Esophagus muscularis mucosa (tissue), 3 donors: ENCODE data around the gene CLCNKA.

Source experiments
- POLR2A ChIP-seq: fragments of 450-650 bp; IDR thresholded peaks from one replicate; pipeline ENCODE4 v1.6.1; 2017; ENCODE audit warnings: antibody characterized with exemption, moderate library complexity, mild to moderate bottlenecking, low read depth
- POLR2AphosphoS5 ChIP-seq, 2 donors: sonication (generic); formaldehyde crosslinking; IDR thresholded peaks; one replicate each; pipeline ENCODE4 v1.6.1; 2017; ENCODE audit warnings: antibody characterized with exemption in 2 of 2
- TF ChIP-seq, protein P1 (sequence below), 3 experiments: fragments of 200-600 bp in 2 of 3; fragments of 450-650 bp in 1 of 3; sonication (generic) in 2 of 3; IDR thresholded peaks; one replicate each; pipeline ENCODE4 v1.5.1; 2017 to 2019; ENCODE audit warnings: antibody characterized with exemption in 3 of 3, mild to moderate bottlenecking in 2 of 3, moderate library complexity in 1 of 3

DNA sequence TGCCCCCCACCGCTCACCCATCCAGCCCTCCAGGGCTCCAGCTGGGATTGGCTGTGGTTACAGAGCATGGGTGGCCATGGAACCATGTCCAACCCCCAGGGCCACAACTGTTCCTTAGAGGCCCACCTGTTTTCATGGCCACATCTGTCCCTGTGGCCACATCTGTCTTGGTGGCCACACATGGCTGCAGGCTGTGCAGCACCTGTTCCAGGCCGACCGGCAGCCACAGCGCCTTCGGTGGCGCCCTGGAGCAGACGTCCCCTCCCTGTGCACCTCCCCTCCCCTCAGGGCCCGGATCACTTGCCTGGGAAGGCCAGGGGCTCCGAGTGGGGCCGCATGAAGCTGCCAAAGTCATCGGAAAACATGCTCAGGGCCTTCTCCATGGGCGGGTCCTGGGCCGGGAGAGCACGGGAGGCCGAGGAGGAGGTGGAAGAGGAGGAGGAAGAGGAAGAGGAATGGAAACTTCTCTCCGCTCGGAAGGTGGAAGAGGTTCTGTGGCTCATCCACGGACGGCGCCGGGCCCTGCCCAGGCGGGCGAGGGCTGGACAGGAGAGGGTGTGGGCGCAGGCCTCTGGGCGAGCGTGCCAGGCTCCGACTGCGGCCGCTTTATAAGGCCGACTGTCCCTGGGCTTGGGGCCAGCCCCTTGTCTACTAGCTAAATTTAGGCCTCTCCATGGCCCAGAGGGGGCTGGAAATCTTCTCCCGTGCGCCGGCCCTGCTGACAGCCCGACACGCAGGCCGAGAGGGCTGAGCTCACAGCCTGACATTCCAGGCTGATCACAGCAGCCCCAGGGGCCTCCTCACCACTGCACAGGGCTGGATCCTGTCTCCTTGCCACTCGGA, 4.2 kb upstream of the CLCNKA start, which contains the start of gene HSPB7:
- TF ChIP-seq, protein P1, sequence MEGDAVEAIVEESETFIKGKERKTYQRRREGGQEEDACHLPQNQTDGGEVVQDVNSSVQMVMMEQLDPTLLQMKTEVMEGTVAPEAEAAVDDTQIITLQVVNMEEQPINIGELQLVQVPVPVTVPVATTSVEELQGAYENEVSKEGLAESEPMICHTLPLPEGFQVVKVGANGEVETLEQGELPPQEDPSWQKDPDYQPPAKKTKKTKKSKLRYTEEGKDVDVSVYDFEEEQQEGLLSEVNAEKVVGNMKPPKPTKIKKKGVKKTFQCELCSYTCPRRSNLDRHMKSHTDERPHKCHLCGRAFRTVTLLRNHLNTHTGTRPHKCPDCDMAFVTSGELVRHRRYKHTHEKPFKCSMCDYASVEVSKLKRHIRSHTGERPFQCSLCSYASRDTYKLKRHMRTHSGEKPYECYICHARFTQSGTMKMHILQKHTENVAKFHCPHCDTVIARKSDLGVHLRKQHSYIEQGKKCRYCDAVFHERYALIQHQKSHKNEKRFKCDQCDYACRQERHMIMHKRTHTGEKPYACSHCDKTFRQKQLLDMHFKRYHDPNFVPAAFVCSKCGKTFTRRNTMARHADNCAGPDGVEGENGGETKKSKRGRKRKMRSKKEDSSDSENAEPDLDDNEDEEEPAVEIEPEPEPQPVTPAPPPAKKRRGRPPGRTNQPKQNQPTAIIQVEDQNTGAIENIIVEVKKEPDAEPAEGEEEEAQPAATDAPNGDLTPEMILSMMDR (IDR thresholded peaks at IDR 0.05), result no peak
- peak; percentile 91 to 99 for TF ChIP-seq POLR2AphosphoS5 (IDR thresholded peaks at IDR 0.05)
- TF ChIP-seq POLR2A, result peak; percentile 89
